Vagina (tissue), 2 donors: Measurements from ENCODE around the gene FASTK.

Source experiments
- POLR2A ChIP-seq, 2 donors: fragments of 450-650 bp; IDR thresholded peaks; one replicate each; pipeline ENCODE4 v1.6.1; 2017; ENCODE audit warnings: antibody characterized with exemption in 2 of 2, mild to moderate bottlenecking in 2 of 2, moderate library complexity in 2 of 2
- POLR2AphosphoS5 ChIP-seq, 2 donors: sonication (generic); formaldehyde crosslinking; IDR thresholded peaks; one replicate each; pipeline ENCODE4 v1.9.0; 2017; ENCODE audit warnings: antibody characterized with exemption in 2 of 2, mild to moderate bottlenecking in 2 of 2, low read depth in 1 of 2; ENCODE audit not compliant: insufficient read depth in 1 of 2
- TF ChIP-seq, protein P1 (sequence below), 3 experiments: fragments of 450-650 bp in 2 of 3; fragments of 200-600 bp in 1 of 3; sonication (generic) in 1 of 3; IDR thresholded peaks; one replicate each; pipeline ENCODE4 v1.5.1; 2017 to 2019; ENCODE audit warnings: antibody characterized with exemption in 3 of 3, mild to moderate bottlenecking in 2 of 3, moderate library complexity in 2 of 3

DNA sequence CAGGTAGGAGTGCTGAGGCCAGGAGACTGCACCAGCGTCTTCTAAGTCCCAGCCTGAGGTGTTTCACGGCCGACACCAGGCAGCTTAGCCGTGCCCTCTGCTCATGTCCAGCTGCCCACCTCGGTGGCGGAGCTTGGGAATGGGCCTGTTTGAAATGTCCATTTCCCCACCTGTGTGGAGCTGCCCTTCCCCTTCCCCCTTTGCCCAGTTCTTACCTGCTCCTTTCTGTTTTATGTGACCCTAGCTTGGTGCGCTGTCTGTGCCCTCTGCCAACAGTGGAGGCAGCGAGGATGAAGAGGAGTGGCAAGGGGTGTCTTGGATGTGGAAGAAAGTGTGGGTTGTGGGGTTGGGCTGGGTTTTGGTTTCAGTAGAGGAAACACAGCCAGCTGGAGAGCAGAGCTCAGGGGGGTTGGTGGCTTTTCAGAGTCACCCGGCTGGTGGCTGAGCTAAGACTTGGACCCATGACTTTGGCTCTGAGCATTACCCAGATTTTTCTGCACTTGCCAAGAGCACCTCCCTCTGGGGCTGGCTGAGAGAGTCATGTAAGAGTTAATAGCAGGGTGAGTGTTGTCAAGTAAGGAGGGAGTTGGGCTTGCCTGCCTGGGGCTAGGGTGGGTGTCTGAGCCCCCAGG, 49.5 kb upstream of the FASTK start:
- TF ChIP-seq, protein P1, sequence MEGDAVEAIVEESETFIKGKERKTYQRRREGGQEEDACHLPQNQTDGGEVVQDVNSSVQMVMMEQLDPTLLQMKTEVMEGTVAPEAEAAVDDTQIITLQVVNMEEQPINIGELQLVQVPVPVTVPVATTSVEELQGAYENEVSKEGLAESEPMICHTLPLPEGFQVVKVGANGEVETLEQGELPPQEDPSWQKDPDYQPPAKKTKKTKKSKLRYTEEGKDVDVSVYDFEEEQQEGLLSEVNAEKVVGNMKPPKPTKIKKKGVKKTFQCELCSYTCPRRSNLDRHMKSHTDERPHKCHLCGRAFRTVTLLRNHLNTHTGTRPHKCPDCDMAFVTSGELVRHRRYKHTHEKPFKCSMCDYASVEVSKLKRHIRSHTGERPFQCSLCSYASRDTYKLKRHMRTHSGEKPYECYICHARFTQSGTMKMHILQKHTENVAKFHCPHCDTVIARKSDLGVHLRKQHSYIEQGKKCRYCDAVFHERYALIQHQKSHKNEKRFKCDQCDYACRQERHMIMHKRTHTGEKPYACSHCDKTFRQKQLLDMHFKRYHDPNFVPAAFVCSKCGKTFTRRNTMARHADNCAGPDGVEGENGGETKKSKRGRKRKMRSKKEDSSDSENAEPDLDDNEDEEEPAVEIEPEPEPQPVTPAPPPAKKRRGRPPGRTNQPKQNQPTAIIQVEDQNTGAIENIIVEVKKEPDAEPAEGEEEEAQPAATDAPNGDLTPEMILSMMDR (IDR thresholded peaks at IDR 0.05) = no peak
- TF ChIP-seq POLR2AphosphoS5 (IDR thresholded peaks at IDR 0.05; ENCODE audit: insufficient read depth in 1 of 2, low read depth in 1 of 2) = no peak
- no peak for TF ChIP-seq POLR2A (IDR thresholded peaks at IDR 0.05)
